Epithelial cell of proximal tubule (primary cell): ENCODE results near the gene VPS8. TPM values are rescaled to one million over a fixed set of nuclear protein-coding genes. Genes with fewer than 3 reads are reported as not detected.

Source experiments
- DNase-seq: peaks from one replicate; pipeline ENCODE4 v3.0.0-alpha.2; 2011; ENCODE audit warnings: low read depth
- H3K4me3 ChIP-seq: 2 replicates; pipeline ENCODE4 v1.5.1; 2011; ENCODE audit warnings: low read depth, mild to moderate bottlenecking, low read length
- total RNA-seq: library from RNA; depleted of rRNA; stranded (reverse); fragments of >200 nt; gene quantifications from 2 replicates; pipeline ENCODE4 v1.2.3, GENCODE V29; 2015
- TF ChIP-seq, protein P1 (sequence below): conservative IDR thresholded peaks from 2 replicates; pipeline ENCODE4 v1.5.1; 2012; ENCODE audit warnings: low read depth, mild to moderate bottlenecking, low read length

Gene VPS8
- total RNA-seq, 1 donor from 2014 or later: 16.7 TPM

DNA sequence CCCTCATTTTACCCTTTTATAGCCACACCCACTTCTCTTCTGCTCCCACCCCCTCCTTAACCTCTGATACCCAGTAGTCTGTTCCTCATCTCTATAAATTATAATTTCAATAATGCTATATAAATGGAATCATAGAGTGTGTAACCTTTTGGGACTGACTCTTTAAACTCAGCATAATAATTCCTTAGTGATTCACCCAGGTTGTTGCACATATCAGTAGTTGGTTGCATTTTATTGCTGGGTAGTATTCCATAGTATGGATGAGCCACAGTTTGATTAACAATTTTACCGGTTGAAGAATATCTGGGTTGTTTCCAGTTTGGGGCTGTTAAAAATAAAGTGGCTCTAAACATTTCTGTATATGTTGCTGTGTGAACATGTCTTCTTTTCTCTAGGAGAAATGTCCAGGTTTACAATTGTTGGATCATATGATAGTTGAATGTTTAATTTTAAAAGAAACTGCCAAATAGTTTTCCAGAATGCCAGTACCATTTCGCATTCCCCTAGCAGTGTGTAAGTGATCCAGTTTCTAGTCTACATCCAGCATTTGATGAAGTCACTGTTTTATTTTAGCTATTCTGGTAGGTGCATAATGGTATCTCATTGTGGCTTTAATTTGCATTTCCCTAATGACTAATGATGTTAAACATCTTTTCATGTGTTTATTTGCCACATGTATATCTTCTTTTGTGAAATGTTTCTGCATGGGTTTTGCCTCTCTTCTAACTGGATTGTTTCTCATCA is 68.5 kb downstream of the VPS8 start:
- H3K4me3 ChIP-seq: no peak overlapping the region
- TF ChIP-seq, protein P1, sequence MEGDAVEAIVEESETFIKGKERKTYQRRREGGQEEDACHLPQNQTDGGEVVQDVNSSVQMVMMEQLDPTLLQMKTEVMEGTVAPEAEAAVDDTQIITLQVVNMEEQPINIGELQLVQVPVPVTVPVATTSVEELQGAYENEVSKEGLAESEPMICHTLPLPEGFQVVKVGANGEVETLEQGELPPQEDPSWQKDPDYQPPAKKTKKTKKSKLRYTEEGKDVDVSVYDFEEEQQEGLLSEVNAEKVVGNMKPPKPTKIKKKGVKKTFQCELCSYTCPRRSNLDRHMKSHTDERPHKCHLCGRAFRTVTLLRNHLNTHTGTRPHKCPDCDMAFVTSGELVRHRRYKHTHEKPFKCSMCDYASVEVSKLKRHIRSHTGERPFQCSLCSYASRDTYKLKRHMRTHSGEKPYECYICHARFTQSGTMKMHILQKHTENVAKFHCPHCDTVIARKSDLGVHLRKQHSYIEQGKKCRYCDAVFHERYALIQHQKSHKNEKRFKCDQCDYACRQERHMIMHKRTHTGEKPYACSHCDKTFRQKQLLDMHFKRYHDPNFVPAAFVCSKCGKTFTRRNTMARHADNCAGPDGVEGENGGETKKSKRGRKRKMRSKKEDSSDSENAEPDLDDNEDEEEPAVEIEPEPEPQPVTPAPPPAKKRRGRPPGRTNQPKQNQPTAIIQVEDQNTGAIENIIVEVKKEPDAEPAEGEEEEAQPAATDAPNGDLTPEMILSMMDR: no peak
- no peak for DNase-seq

DNA sequence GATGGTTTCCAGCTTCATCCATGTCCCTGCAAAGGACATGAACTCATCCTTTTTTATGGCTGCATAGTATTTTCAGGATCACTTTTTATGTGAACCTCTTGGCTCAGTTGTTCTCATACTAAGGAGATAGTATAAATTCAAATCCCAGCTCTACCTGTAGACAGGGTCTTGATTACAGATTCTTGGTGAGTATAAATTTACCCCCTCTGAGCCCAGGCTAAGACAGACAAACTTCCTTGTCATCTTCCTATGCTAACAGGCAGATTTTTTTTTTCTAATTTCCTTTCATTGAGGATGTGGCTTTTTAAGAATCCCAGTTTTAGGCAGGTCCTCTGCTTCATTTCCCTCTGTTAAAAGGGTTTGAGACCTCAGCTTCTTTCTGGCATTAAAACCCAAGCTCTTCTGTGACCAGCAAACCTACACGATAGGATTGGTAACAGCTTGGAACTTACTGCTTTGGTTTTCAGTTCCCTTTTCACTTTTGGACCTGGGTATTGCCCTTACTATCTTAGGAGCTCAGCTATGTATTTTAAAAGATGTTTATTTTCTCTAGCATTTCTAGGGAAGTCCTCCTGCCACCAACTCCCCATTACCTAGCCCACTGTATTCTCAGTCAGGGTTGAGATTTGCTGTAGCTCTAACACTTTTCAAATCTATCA is 72.5 kb downstream of the VPS8 start:
- TF ChIP-seq, protein P1: no peak
- H3K4me3 ChIP-seq: no peak overlapping the region
- DNase-seq: no peak

DNA sequence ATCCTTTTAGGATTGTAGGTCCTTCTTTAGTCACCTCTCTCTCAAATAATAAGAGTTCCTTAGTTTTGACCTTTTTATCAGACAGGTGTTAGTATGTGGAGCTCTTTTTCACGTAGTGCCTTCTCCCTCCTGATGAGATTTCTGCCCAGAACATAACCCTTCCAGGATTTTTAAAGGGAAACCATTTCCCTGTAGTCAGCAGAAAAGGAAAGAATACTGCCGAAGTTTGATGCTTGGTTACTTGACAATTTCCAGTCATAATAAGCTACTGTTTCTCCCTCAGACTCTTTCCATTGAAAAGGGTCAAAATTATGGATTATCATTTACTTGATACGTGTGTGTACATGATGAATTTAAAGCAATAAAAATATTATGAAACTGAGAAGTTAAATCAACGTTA is 73.1 kb downstream of the VPS8 start:
- no peak overlapping the region for H3K4me3 ChIP-seq
- no peak for DNase-seq
- TF ChIP-seq, protein P1: no peak

DNA sequence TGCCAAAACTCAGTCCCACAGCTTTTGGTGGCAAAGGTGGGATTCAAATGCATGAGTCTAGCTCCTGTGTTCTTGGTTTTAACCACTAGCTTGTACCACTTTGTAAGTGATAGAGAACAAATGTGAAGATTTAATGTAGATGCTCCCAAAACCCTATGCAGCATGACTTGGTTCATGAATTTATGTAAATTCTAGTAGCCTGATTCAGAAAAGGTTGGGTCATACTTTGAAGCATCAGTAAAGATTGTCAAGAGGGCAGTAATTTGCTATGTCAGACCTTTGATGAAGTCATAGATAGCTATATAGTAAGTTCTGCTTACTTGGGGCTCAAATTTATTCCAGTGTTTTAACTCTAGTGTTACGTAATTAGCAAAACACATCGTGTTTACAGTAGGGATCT is 75.6 kb downstream of the VPS8 start:
- DNase-seq: no peak
- TF ChIP-seq, protein P1: no peak
- no peak overlapping the region for H3K4me3 ChIP-seq

DNA sequence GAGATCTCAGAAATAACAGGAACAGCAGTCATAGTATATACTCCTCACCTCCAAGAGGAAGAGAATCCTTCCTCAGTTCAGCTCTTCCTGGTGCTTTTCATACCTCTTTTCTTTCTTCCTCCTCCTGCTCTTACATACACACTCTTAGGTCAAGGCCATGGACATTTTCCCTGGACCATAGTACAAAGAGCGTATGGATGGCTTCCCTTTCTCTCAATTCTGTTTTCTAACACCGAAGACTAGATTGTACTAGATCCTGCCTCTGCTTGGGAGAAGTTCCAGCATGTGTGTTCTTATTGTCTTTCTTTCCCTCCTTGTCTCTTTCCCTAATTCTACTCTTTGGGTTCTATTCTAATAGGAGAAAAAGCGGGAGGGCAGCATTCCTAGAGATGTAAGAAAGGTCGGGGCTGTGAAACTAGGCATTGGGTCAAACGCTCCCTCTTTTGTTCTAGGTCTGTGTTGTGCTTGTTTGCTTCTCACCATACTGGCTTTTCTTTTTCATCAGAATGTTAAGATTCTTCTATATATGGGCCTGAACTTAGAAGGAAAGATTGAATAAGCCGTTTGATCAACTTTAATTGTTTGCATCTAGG is 77.4 kb downstream of the VPS8 start:
- no peak for DNase-seq
- H3K4me3 ChIP-seq: no peak overlapping the region
- TF ChIP-seq, protein P1: no peak

DNA sequence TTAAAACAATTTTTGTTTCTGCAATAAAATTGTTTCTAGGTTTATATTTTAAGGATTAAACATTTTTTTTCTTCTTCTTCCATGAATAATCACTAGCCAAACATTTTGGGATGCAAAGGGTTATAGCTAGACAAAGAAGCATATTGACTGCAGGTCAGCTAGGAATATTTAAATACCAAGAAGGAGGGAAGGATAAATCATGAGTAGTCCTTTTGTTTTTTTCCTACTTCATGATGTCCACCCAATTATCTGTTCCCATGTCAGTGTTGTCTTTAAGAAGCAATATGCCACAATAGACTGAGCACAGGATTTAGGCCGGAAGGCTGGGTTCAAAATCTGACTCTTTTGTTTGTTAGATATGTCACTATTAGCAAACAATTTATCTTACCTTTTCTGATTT is 82.1 kb downstream of the VPS8 start:
- no peak for DNase-seq
- H3K4me3 ChIP-seq: no peak overlapping the region
- TF ChIP-seq, protein P1: no peak

DNA sequence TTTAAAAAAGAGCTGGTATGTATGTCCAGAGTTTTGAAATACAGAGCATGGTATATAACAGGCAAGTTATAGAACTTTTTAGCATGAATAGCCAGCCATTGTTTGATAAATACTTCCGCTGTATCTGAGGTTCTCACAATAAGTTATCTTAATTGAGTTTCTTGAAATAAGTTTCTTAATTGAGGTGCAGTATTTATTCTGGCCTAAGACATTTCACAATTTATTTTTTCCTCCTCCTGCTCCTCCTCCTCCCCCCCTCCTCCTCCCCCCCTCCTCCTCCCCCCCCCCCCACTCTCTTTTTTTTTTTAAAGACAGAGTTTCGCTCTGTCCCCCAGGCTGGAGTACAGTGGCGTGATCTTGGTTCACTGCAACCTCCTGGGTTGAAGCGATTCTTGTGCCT is 83.4 kb downstream of the VPS8 start:
- TF ChIP-seq, protein P1: no peak
- no peak overlapping the region for H3K4me3 ChIP-seq

More for the DNA sequence above, 83.4 kb downstream of the VPS8 start:
- no peak for DNase-seq
